Stimulated activated CD4-positive, alpha-beta T cell treated with anti-CD3 and anti-CD28 coated beads, TNF-alpha, amount 100 ng/mL, for 48 hours (primary cell): ENCODE data around the gene P3H3.
A peak's percentile ranks its signal among the peaks of the same experiment; 100 is the strongest.
"Not testable (repeated sequence)": the region's sequence is repeated elsewhere in the genome, so short reads cannot be mapped to it uniquely, and the experiment has no call there.

Experiments used
- DNase-seq, 3 donors: peaks; one replicate each; pipeline ENCODE4 v3.0.0-alpha.2; 2020; ENCODE audit warnings: low read depth in 3 of 3

P3H3 gene

GRCh38 chr12:6866163-6866919 lies 38.1 kb downstream of the P3H3 start:
- DNase-seq: no peak

GRCh38 chr12:6866920-6867412 lies 38.8 kb downstream of the P3H3 start:
- DNase-seq: no peak

GRCh38 chr12:6867413-6868210 lies 39.4 kb downstream of the P3H3 start, which contains the start of gene TPI1:
TPI1 (plus strand) TSS chr12:6867531; CDS start chr12:6867567, 36 bp downstream.
- DNase-seq: peak; percentile 61 to 82 (median 68)

- no peak for DNase-seq
Measured at GRCh38 chr12:6868211-6869048, 40.2 kb downstream of the P3H3 start.

GRCh38 chr12:6869049-6870021 lies 41.1 kb downstream of the P3H3 start:
- DNase-seq: peak; percentile 71 to 77 (median 77)

- not testable (repeated sequence) for DNase-seq
Measured at GRCh38 chr12:6870304-6870703, 42.1 kb downstream of the P3H3 start.

GRCh38 chr12:6871052-6871957 lies 43.1 kb downstream of the P3H3 start:
- DNase-seq: peak in 1 of 3 donors; percentile 30

- peak; percentile 67 to 81 (median 69) for DNase-seq
Measured at GRCh38 chr12:6872073-6873048, 44.2 kb downstream of the P3H3 start.

- DNase-seq: peak; percentile 97 to 99 (median 98)
Measured at GRCh38 chr12:6873094-6874014, 45.1 kb downstream of the P3H3 start, which contains the start of gene SPSB2. SPSB2 (minus strand) TSS chr12:6873303; CDS start chr12:6872901, 402 bp downstream.

- DNase-seq: not testable (repeated sequence)
Measured at GRCh38 chr12:6874015-6874368, 45.8 kb downstream of the P3H3 start.

- not testable (repeated sequence) for DNase-seq
Measured at GRCh38 chr12:6879824-6880223, 51.6 kb downstream of the P3H3 start.

GRCh38 chr12:6883252-6883651 lies 55.0 kb downstream of the P3H3 start:
- DNase-seq: no peak

GRCh38 chr12:6883683-6884082 lies 55.5 kb downstream of the P3H3 start:
- no peak for DNase-seq

GRCh38 chr12:6884539-6884938 lies 56.3 kb downstream of the P3H3 start:
- no peak for DNase-seq

- not testable (repeated sequence) for DNase-seq
Measured at GRCh38 chr12:6886206-6886999, 58.2 kb downstream of the P3H3 start.

- DNase-seq: no peak
Measured at GRCh38 chr12:6887460-6887859, 59.3 kb downstream of the P3H3 start.
